HCT116 (cell line): ENCODE data around the gene GPC5. TPM values are rescaled to one million over a fixed set of nuclear protein-coding genes. Genes with fewer than 3 reads are reported as not detected.

Source experiments
- ATAC-seq: fragments of 200-7000 bp; cut with Tn5 transposase; 2 replicates; pipeline ENCODE4 v1.9.1; 2020; ENCODE audit warnings: mild to moderate bottlenecking, moderate library complexity
- BruUV-seq: library from RNA; stranded (reverse); fragments of 400-500 nt; replicated peaks from 2 replicates; lab custom pipeline; 2021; lab: Mats Ljungman, UMichigan
- CTCF ChIA-PET: fragments of 300-600 bp; sonication (Branson Sonifier 250); formaldehyde crosslinking; loops from one replicate; lab custom pipeline; 2021; ENCODE audit warnings: antibody characterized with exemption; lab: Charles Lee
- POLR2A ChIA-PET: fragments of 300-600, 350-600 bp; sonication (Branson Sonifier 250); formaldehyde crosslinking; loops from one replicate; lab custom pipeline; 2021; ENCODE audit warnings: antibody characterized with exemption; lab: Charles Lee
- RAD21 ChIA-PET, 2 experiments: fragments of 300-600 bp; sonication (Branson Sonifier 250); formaldehyde crosslinking; loops; one replicate each; lab custom pipeline; 2023; ENCODE audit warnings: low total read pairs in 2 of 2; ENCODE audit not compliant: uncharacterized antibody in 2 of 2, unreplicated experiment in 2 of 2, low non-redundant PET in 1 of 2; lab: Charles Lee
- DNase-seq: peaks from one replicate; pipeline ENCODE4 v3.0.0-alpha.2; 2010; ENCODE audit warnings: low read depth, low spot score
- H2AFZ ChIP-seq: fragments of 200-600 bp; shearing (Covaris generic), sonication (generic); 2 replicates; pipeline ENCODE4 v1.6.1; 2017; ENCODE audit warnings: low read depth, mixed run types, mixed read lengths, antibody characterized with exemption, low read length; ENCODE audit not compliant: poor library complexity, severe bottlenecking
- H3K27ac ChIP-seq: 2 replicates; pipeline ENCODE4 v1.5.1; 2012; ENCODE audit warnings: low read depth, low read length
- H3K27me3 ChIP-seq: fragments of 200-600 bp; sonication (generic); 2 replicates; pipeline ENCODE4 v1.6.1; 2016; ENCODE audit warnings: mixed run types, low read length, mixed read lengths; ENCODE audit not compliant: insufficient read depth
- H3K36me3 ChIP-seq, 2 experiments: fragments of 200-500 bp in 1 of 2; fragments of 200-600 bp in 1 of 2; sonication (Bioruptor generic) in 1 of 2; sonication (generic) in 1 of 2; 2 replicates each; pipeline versions ENCODE4 v1.5.1 to v1.6.1; 2014 to 2016; ENCODE audit warnings: low read length in 2 of 2, inconsistent platforms in 1 of 2, mixed read lengths in 1 of 2, mixed run types in 1 of 2; ENCODE audit not compliant: insufficient read depth in 2 of 2, control insufficient read depth in 1 of 2
- H3K4me1 ChIP-seq, 2 experiments: fragments of 200-600 bp in 1 of 2; sonication (generic) in 1 of 2; 2 replicates each; pipeline versions ENCODE4 v1.5.1 to v1.6.1; 2012 to 2017; ENCODE audit warnings: low read length in 2 of 2, inconsistent platforms in 1 of 2, mild to moderate bottlenecking in 1 of 2, mixed read lengths in 1 of 2, mixed run types in 1 of 2, moderate library complexity in 1 of 2; ENCODE audit not compliant: insufficient read depth in 2 of 2, control insufficient read depth in 1 of 2
- H3K4me2 ChIP-seq: fragments of 200-600 bp; sonication (generic); 2 replicates; pipeline ENCODE4 v1.6.1; 2017; ENCODE audit warnings: mixed run types, low read length, mixed read lengths
- H3K4me3 ChIP-seq, 2 experiments: fragments of 200-600 bp in 1 of 2; sonication (generic) in 1 of 2; replicated peaks in 1 of 2; 2 replicates each; pipeline ENCODE4 v1.5.1; 2011 to 2016; ENCODE audit warnings: low read length in 2 of 2, control low read depth in 1 of 2, low read depth in 1 of 2, mild to moderate bottlenecking in 1 of 2, mixed read lengths in 1 of 2, mixed run types in 1 of 2
- H3K79me2 ChIP-seq: fragments of 200-600 bp; sonication (generic); 2 replicates; pipeline ENCODE4 v1.6.1; 2017; ENCODE audit warnings: mild to moderate bottlenecking, mixed run types, low read length, moderate library complexity, mixed read lengths; ENCODE audit not compliant: insufficient read depth
- H3K9ac ChIP-seq: fragments of 200-600 bp; sonication (generic); 2 replicates; pipeline ENCODE4 v1.6.1; 2016; ENCODE audit warnings: low read length, mixed read lengths
- H3K9me2 ChIP-seq: fragments of 200-600 bp; sonication (generic), shearing (Covaris generic); 2 replicates; pipeline ENCODE4 v1.6.1; 2017; ENCODE audit warnings: mixed run types, mild to moderate bottlenecking, moderate library complexity; ENCODE audit not compliant: insufficient read depth
- H3K9me3 ChIP-seq, 2 experiments: fragments of 200-500 bp in 1 of 2; fragments of 200-600 bp in 1 of 2; sonication (Bioruptor generic) in 1 of 2; sonication (generic) in 1 of 2; 2 replicates each; pipeline ENCODE4 v1.6.1; 2014 to 2017; ENCODE audit warnings: low read length in 2 of 2, mixed read lengths in 2 of 2, inconsistent platforms in 1 of 2, low read depth in 1 of 2, mild to moderate bottlenecking in 1 of 2, mixed run types in 1 of 2, moderate library complexity in 1 of 2; ENCODE audit not compliant: control insufficient read depth in 1 of 2, insufficient read depth in 1 of 2
- H4K20me1 ChIP-seq: fragments of 200-600 bp; sonication (generic), shearing (Covaris generic); 2 replicates; pipeline ENCODE4 v1.6.1; 2017; ENCODE audit warnings: mixed run types, mild to moderate bottlenecking, moderate library complexity; ENCODE audit not compliant: insufficient read depth
- POLR2AphosphoS5 ChIP-seq: IDR thresholded peaks from 2 replicates; pipeline ENCODE4 v1.6.1; 2011; ENCODE audit warnings: mild to moderate bottlenecking, low read depth, low read length, moderate library complexity
- RAD21 ChIP-seq: IDR thresholded peaks from 2 replicates; pipeline ENCODE4 v1.6.1; 2012; ENCODE audit warnings: low read depth, mild to moderate bottlenecking
- SIN3A ChIP-seq: IDR thresholded peaks from 2 replicates; pipeline ENCODE4 v1.6.1; 2012; ENCODE audit warnings: low read depth
- SP1 ChIP-seq: IDR thresholded peaks from 2 replicates; pipeline ENCODE4 v1.6.1; 2012; ENCODE audit warnings: low read depth
- YY1 ChIP-seq: IDR thresholded peaks from 2 replicates; pipeline ENCODE4 v1.6.1; 2011; ENCODE audit warnings: low read length, low read depth, moderate library complexity, mild to moderate bottlenecking; ENCODE audit not compliant: insufficient replicate concordance; ENCODE audit errors: extremely low read depth
- intact Hi-C: fragments of 100-400 bp; cut with micrococcal nuclease; formaldehyde crosslinking; loops from 2 replicates; pipeline ENCODE4 v1.10.0; 2022
- total RNA-seq: library from RNA; stranded (reverse); gene quantifications from one replicate; pipeline ENCODE4 v1.2.1, GENCODE V29; 2021; ENCODE audit not compliant: unreplicated experiment
- TF ChIP-seq, protein P1 (sequence below): IDR thresholded peaks from 2 replicates; pipeline ENCODE4 v1.6.1; 2012
- TF ChIP-seq, protein P2 (sequence below), 3 experiments: fragments of 200-600 bp in 1 of 3; sonication (generic) in 1 of 3; IDR thresholded peaks in 2 of 3; conservative IDR thresholded peaks in 1 of 3; 2 replicates each; pipeline ENCODE4 v1.5.1; 2012 to 2017; ENCODE audit warnings: low read depth in 2 of 3, low read length in 2 of 3, antibody characterized with exemption in 1 of 3, borderline replicate concordance in 1 of 3, control low read depth in 1 of 3, mild to moderate bottlenecking in 1 of 3, mixed read lengths in 1 of 3, mixed run types in 1 of 3, moderate library complexity in 1 of 3; ENCODE audit not compliant: insufficient read depth in 1 of 3

The GPC5 gene
- total RNA-seq, 1 experiment from 2014 or later: not detected

DNA sequence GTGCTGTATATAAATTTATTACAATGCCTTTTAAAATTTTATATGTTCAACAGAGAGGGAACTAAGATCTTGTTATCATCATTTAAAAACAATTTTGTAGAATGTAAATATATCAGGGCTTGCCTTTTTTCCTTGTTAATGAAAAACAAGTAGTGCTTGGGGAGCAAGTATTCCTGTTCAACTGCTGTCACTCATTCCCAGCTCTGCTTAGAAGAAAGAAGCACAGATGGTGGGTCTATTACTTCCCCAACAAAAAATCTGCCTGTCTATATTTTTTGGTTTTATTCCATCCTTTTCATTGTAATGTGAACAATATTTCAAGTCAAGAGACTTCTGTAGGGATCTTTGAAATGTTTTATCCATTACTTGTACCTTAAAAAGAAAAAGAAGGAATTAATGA, 503.9 kb downstream of the GPC5 start (continued):
- TF ChIP-seq YY1: no peak

DNA sequence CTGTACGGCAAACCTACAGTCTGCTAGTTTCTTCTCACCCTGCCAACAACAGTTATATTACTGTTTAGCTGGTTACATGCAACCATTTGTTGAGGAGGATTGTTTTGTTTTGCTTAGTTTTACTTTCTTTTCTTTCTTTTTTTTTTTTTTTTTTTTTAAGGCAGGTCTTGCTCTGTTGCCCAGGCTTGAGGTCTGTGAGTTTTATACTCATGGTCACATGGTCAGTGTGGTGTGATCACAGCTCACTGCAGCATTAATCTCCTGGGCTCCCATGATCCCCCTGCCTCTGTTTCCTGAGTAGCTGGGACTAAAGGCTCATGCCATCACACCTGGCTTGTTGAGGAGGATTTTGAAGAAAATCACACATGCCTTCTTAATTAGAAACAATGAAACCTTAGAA, 505.6 kb downstream of the GPC5 start:
- no TSS peak for BruUV-seq

More for the DNA sequence above, 505.6 kb downstream of the GPC5 start:
- no peak overlapping the region for H3K9ac ChIP-seq
- no peak overlapping the region for H3K4me2 ChIP-seq
- no peak overlapping the region for H2AFZ ChIP-seq
- no peaks in the 10 kb centered on the region for H3K4me1 ChIP-seq
- TF ChIP-seq SIN3A (no peak), SP1 (no peak), RAD21 (no peak), YY1 (no peak), POLR2AphosphoS5 (no peak)
- TF ChIP-seq, protein P1, sequence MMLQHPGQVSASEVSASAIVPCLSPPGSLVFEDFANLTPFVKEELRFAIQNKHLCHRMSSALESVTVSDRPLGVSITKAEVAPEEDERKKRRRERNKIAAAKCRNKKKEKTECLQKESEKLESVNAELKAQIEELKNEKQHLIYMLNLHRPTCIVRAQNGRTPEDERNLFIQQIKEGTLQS: no peak
- TF ChIP-seq, protein P2, sequence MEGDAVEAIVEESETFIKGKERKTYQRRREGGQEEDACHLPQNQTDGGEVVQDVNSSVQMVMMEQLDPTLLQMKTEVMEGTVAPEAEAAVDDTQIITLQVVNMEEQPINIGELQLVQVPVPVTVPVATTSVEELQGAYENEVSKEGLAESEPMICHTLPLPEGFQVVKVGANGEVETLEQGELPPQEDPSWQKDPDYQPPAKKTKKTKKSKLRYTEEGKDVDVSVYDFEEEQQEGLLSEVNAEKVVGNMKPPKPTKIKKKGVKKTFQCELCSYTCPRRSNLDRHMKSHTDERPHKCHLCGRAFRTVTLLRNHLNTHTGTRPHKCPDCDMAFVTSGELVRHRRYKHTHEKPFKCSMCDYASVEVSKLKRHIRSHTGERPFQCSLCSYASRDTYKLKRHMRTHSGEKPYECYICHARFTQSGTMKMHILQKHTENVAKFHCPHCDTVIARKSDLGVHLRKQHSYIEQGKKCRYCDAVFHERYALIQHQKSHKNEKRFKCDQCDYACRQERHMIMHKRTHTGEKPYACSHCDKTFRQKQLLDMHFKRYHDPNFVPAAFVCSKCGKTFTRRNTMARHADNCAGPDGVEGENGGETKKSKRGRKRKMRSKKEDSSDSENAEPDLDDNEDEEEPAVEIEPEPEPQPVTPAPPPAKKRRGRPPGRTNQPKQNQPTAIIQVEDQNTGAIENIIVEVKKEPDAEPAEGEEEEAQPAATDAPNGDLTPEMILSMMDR (IDR thresholded peaks at IDR 0.05 in 2 of 3, conservative IDR thresholded peaks at IDR 0.05 in 1 of 3; ENCODE audit: borderline replicate concordance in 1 of 3, insufficient read depth in 1 of 3, low read depth in 2 of 3, low read length in 2 of 3): no peak
- H3K36me3 ChIP-seq: no peaks in the 10 kb centered on the region
- DNase-seq (no peak), ATAC-seq (no peak)
- no peaks in the 10 kb centered on the region for H3K27me3 ChIP-seq
- no peaks in the 10 kb centered on the region for H4K20me1 ChIP-seq
- ChIA-PET POLR2A (no interaction called here), CTCF (no interaction called here), RAD21 (no interaction called here)
- no peaks in the 10 kb centered on the region for H3K79me2 ChIP-seq
- H3K4me3 ChIP-seq: no peak overlapping the region
- H3K9me3 ChIP-seq: peaks cover 7 to 12% of the 10 kb centered on the region in 2 experiments; a peak in 2 of 4 replicates
- intact Hi-C loops: no loop called here
- no peak overlapping the region for H3K27ac ChIP-seq
- H3K9me2 ChIP-seq: no peaks in the 10 kb centered on the region
